Activated naive CD8-positive, alpha-beta T cell treated with anti-CD3 and anti-CD28 coated beads, Interleukin-2, amount 50 U/mL, for 24 hours (primary cell): ENCODE data around the gene PPP1R7.
A peak's percentile ranks its signal among the peaks of the same experiment; 100 is the strongest.

Source experiments
- ATAC-seq: fragments of 150-1000 bp; cut with Tn5 transposase; one replicate; pipeline ENCODE4 v1.10.0; 2021
- DNase-seq: peaks from one replicate; pipeline ENCODE4 v3.0.0; 2021
- H3K27ac Mint-ChIP-seq: one replicate; pipeline ENCODE4 v1.8.0; 2021; ENCODE audit warnings: mild to moderate bottlenecking, mixed read lengths
- H3K27me3 Mint-ChIP-seq: one replicate; pipeline ENCODE4 v1.8.0; 2021; ENCODE audit warnings: mixed read lengths
- H3K36me3 Mint-ChIP-seq: one replicate; pipeline ENCODE4 v1.8.0; 2021; ENCODE audit warnings: low read depth, mixed read lengths
- H3K4me1 Mint-ChIP-seq: one replicate; pipeline ENCODE4 v1.8.0; 2021; ENCODE audit warnings: mixed read lengths
- H3K4me3 Mint-ChIP-seq: one replicate; pipeline ENCODE4 v1.8.0; 2021; ENCODE audit warnings: mild to moderate bottlenecking, moderate library complexity, mixed read lengths
- H3K9me3 Mint-ChIP-seq: one replicate; pipeline ENCODE4 v1.8.0; 2021; ENCODE audit warnings: mixed read lengths

PPP1R7 gene

DNA sequence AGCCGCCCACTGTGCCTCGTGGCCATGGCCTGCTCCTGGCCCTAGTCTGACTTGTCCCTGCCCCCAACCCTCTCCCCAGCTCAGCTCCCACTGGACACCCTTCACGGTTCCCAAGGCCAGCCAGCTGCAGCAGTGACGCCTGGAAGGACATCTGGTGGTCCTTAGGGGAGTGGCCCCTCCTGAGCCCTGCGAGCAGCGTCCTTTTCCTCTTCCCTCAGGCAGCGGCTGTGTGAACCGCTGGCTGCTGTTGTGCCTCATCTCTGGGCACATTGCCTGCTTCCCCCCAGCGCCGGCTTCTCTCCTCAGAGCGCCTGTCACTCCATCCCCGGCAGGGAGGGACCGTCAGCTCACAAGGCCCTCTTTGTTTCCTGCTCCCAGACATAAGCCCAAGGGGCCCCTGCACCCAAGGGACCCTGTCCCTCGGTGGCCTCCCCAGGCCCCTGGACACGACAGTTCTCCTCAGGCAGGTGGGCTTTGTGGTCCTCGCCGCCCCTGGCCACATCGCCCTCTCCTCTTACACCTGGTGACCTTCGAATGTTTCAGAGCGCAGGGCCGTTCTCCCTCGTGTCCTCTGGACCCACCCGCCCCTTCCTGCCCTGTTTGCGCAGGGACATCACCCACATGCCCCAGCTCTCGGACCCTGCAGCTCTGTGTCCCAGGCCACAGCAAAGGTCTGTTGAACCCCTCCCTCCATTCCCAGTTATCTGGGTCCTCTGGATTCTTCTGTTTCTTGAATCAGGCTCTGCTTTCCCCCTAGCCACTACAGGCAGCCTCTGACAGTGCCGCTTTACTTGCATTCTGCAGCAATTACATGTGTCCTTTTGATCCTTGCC lies 74.0 kb downstream of the PPP1R7 start:
- Mint-ChIP-seq H3K27ac (no peak overlapping the region), H3K27me3 (peaks cover 6% of the 10 kb centered on the region), H3K36me3 (peaks cover 8% of the 10 kb centered on the region), H3K9me3 (no peaks in the 10 kb centered on the region), H3K4me1 (peaks cover 1% of the 10 kb centered on the region), H3K4me3 (no peak overlapping the region)
- ATAC-seq (peak; percentile 25), DNase-seq (no peak)

DNA sequence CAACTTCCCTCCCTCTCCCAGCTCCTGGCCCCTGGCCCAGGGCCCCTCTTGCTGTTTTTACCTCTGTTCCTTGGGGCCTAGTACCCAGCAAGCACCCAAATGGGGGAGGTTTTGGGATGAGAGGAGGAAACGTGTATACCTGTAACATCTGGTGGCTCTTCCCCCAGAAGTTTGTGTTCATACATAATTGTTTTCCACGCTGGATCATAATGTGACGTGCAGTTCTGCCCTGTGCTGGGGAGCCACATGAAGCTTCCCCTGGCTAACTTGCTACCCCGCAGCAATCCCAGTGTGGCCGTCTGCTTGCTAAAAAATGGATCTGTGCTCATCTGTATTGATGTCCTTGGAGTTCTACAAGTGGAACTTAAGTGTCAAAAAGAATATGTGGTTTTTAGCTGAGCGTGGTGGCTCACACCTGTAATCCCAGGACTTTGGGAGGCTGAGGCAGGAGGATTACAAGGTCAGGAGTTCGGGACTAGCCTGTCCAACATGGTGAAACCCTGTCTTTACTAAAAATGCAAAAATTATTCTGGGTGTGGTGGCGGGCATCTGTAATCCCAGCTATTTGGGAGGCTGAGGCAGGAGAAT lies 74.7 kb downstream of the PPP1R7 start:
- Mint-ChIP-seq H3K4me1 (no peaks in the 10 kb centered on the region), H3K36me3 (peaks cover 9% of the 10 kb centered on the region), H3K27ac (no peak overlapping the region), H3K9me3 (no peaks in the 10 kb centered on the region), H3K27me3 (peaks cover 2% of the 10 kb centered on the region), H3K4me3 (no peak overlapping the region)
- DNase-seq = no peak
- no peak for ATAC-seq

DNA sequence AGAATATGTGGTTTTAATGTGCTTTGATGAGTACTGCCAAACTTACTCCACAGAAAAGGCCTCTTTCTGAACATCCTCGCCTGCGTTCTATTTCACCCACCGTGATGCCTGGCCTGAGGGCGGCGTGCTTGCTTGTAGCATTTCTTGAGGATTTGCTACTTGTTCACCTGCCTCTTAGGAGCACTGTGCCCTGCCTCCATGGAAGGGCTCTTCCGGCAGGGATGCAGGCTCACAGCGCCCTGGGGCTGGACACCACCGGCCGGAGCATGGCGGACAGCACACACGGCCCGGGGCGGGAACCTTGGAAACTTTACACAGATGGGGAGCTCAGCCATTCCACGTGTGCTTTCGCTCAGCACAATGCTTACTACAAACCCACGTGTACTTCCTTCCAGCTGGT lies 75.3 kb downstream of the PPP1R7 start:
- Mint-ChIP-seq H3K36me3 (peaks cover 12% of the 10 kb centered on the region), H3K9me3 (no peaks in the 10 kb centered on the region), H3K4me1 (no peaks in the 10 kb centered on the region)

DNA sequence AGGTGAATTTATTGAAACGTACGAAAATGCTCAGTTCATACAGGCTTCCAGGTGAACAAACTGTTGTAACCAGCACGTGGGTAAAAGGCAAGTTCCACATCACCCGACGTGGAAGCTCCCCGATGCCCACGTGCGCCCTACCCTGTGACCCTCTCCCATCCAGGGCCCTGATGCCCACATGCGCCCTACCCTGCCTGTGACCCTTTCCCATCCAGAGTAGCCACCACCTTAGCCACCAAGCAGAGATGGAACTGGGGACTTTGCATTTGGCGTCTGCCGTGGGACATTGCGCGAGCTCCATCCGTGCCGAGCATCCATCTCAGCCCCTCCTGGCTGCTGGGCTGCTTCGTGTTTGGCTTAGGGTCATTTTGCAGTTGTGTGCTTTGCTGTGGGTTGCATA lies 75.7 kb downstream of the PPP1R7 start:
- DNase-seq (no peak), ATAC-seq (no peak)
- Mint-ChIP-seq H3K4me1 (no peaks in the 10 kb centered on the region), H3K4me3 (no peak overlapping the region), H3K27ac (no peak overlapping the region), H3K36me3 (peaks cover 12% of the 10 kb centered on the region), H3K9me3 (no peaks in the 10 kb centered on the region), H3K27me3 (no peaks in the 10 kb centered on the region)

More for the DNA sequence above, 75.3 kb downstream of the PPP1R7 start:
- Mint-ChIP-seq H3K27ac (no peak overlapping the region), H3K4me3 (no peak overlapping the region), H3K27me3 (no peaks in the 10 kb centered on the region)
- no peak for ATAC-seq
- DNase-seq = no peak

DNA sequence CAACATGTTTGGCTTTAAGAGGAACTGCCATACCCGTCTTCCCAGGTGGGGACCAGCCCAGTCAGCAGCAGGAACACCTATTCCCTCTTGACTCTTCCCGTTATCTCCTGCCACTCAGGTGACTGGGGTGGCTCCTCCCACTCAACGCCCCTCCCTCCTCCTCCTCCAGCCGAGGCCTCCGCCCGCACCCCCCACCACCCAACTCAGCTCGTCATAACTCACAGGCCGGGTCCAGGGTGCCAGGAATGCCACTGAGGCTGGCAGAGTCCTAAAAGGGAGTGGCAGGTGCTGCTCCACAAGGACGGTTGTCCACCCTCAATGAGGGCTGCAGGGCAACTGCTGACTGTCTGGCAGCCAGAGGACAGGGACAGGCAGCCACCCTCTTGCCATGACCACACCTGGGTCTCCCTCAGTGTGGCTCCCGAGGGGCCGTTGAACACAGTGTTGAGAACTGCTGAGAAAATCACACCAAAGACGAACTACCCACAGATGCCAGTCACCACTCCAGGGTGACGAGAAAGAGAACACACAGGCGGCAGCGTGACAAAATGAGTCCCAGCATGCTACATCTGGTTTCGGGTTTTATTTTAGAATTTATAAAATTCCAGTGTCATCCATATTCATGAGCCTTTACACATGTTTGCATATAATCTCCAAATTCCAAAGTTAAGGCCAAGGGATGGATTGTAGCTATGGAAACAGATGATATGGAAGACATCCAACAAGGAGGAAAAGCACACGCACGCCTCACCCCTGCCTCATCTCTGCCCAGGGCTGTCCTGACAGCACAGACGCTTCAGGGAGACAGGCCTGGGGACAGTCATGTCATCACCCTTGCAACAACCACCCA lies 76.7 kb downstream of the PPP1R7 start:
- ATAC-seq (no peak), DNase-seq (no peak)
- Mint-ChIP-seq H3K36me3 (peaks cover 20% of the 10 kb centered on the region), H3K27me3 (no peaks in the 10 kb centered on the region), H3K9me3 (no peaks in the 10 kb centered on the region), H3K4me3 (no peak overlapping the region), H3K4me1 (no peaks in the 10 kb centered on the region), H3K27ac (peak overlapping the region; percentile 60)

DNA sequence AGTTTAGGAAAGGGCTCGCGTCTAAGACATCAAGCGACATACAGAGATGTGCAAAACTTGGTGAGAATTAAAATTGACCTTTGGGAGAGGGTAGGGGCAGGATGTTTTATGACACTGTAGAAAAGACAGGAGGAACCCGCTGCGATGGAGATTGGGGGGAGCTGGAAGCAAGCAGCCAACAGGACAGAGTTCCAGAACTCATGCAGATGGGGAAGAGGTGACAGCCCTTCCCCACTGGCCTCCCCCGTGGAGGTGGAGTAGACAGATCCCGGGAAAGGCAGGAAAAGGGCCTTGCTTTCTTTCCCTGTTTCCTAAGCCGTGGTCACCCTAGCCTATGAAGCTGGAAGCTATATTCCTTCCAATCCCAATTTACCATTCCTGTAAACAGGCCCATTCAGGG lies 77.3 kb downstream of the PPP1R7 start:
- ATAC-seq = no peak
- Mint-ChIP-seq H3K9me3 (no peaks in the 10 kb centered on the region), H3K4me3 (no peak overlapping the region), H3K36me3 (peaks cover 21% of the 10 kb centered on the region), H3K27ac (peak overlapping the region; percentile 36), H3K4me1 (no peaks in the 10 kb centered on the region), H3K27me3 (no peaks in the 10 kb centered on the region)
- DNase-seq = no peak

DNA sequence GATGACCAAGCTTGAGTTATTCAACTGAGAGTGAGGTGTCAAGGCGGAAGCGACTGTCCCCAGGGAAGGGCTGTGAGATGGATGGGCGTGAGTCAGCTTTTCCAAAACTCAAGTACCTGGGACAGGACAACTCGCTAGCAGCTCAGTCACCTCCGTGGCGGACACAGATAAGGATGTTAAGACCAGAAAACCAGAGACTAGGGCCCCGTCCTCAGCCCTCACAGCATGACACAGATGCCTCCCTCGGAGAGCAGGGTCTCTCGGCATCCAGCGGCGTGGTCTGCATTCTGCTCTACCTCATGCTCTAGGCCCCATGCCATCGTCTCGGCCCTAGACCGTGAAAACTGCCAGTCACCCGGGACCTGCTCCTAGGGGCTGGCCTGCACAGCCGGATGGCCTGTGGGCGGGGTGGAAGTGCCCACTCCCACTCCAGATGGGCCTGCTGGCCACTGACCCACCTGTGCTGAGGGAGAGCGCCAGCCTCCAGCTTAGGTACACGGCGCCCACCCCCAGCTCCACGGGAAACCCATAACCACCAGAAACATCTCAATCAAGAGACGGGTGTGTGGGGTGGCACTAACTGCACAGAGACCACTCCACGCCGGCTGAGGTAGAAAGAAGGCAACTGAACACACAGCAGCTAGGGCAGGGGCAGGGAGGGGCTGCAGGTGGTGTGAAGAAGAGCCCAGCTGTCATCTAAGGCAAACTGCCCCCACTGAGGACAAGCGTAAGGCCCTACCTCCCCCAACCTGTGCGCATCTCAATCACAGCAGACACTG lies 78.0 kb downstream of the PPP1R7 start:
- Mint-ChIP-seq H3K4me3 (no peak overlapping the region), H3K36me3 (peaks cover 27% of the 10 kb centered on the region), H3K9me3 (no peaks in the 10 kb centered on the region), H3K4me1 (no peaks in the 10 kb centered on the region), H3K27me3 (no peaks in the 10 kb centered on the region), H3K27ac (peak overlapping the region; percentile 36)
- ATAC-seq = no peak
- no peak for DNase-seq

DNA sequence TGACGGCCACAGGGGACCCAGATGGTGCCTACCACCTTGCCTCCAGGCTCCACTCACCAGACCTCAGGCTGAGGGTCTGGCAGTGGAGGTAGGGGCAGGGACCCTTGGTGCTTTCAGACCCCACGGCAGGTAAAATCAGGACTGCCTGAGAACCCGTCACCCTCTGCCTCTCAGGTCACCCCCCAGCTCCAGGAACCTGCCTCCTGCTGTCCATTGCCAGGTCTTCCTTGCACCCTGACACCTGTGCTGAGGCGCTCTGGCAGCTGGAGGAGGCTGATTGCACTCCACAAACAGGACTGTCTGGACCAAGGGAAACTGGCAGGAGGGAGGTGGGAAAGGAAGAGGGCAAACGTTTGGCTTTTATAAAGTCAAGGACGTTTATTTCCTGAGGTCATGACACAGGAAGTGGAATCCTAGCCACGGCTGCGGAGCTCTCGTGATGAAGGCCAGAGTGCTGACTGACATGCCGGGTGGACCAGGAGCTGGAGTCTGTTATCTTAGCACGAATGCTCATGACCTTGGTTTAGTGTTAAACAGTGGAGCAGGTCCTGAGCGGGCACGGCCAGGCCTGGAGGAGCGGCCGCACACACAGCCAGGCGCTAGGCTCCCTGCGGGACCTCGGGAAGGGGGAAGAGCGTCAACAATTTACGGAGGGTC lies 78.7 kb downstream of the PPP1R7 start:
- ATAC-seq (no peak), DNase-seq (no peak)
- H3K27me3 Mint-ChIP-seq = no peaks in the 10 kb centered on the region
- H3K4me1 Mint-ChIP-seq = no peaks in the 10 kb centered on the region
- peak overlapping the region; percentile 14 for H3K27ac Mint-ChIP-seq
- H3K36me3 Mint-ChIP-seq = peaks cover 34% of the 10 kb centered on the region
- no peak overlapping the region for H3K4me3 Mint-ChIP-seq
- H3K9me3 Mint-ChIP-seq = no peaks in the 10 kb centered on the region

DNA sequence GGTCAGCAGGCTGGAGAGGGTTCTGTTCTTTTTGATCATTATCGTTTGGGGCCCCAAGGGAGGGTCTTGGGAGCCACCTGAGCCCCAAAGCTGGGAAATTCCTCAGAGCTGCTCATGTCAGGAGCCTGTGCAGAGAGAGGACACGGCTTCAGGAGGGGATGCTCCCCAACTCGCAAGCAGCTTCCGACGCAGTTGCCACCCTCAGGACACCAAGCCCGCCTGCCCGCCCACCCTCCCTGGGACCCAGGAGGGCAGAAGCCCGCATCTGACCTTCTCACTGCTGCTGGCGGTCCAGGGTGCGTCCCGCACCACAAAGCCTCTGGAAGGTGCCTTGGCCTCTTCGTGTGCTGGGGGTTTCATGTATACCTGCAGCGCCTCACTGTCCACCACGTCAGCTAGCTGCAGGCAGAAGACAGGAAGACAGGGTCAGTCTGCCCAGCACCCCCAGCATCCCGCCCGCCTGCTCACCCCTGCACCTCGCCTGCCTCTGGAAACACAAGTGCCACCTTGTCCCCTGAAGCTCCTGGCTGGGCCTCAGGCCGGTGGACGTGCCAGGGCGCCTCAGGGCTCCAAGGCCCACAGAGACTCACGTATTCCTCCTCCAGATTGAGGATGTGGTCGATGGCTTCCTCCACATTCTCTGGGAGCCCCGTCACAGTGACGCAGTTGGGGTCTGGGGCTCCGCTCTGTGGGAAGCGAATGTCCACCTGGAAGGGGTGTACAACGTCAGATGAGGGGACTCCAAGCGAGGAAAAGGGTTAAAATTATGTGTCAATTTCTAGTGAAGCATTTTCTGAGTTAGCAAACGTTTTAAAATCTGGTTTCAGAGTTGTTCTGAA lies 79.5 kb downstream of the PPP1R7 start:
- Mint-ChIP-seq H3K27ac (peak overlapping the region; percentile 14), H3K36me3 (peaks cover 40% of the 10 kb centered on the region), H3K4me3 (no peak overlapping the region), H3K4me1 (no peaks in the 10 kb centered on the region), H3K9me3 (no peaks in the 10 kb centered on the region), H3K27me3 (no peaks in the 10 kb centered on the region)
- no peak for ATAC-seq
- DNase-seq = no peak

DNA sequence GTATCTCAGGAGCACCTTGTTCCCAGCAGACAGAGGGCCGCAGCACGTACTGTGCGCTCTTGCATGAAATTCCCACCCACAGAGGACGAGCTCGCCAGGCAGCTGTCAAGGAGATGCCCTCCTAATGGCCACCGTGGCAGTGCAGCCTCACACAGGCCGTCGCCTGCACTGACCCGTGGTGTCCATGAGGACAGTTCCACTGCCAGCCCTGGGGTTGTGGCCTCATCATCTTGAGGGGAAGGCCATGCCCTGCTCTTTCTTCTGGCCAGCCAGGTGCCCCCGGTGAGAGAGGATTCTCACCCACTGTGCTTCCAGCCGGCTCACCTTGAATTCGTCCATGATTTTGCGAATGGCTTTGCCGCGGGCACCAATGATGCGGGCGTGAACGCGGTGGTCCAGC lies 80.2 kb downstream of the PPP1R7 start:
- no peaks in the 10 kb centered on the region for H3K27me3 Mint-ChIP-seq
- H3K27ac Mint-ChIP-seq = no peak overlapping the region
- DNase-seq = no peak
- peaks cover 46% of the 10 kb centered on the region for H3K36me3 Mint-ChIP-seq
- no peaks in the 10 kb centered on the region for H3K9me3 Mint-ChIP-seq
- no peak overlapping the region for H3K4me3 Mint-ChIP-seq
- H3K4me1 Mint-ChIP-seq = no peaks in the 10 kb centered on the region
- no peak for ATAC-seq

DNA sequence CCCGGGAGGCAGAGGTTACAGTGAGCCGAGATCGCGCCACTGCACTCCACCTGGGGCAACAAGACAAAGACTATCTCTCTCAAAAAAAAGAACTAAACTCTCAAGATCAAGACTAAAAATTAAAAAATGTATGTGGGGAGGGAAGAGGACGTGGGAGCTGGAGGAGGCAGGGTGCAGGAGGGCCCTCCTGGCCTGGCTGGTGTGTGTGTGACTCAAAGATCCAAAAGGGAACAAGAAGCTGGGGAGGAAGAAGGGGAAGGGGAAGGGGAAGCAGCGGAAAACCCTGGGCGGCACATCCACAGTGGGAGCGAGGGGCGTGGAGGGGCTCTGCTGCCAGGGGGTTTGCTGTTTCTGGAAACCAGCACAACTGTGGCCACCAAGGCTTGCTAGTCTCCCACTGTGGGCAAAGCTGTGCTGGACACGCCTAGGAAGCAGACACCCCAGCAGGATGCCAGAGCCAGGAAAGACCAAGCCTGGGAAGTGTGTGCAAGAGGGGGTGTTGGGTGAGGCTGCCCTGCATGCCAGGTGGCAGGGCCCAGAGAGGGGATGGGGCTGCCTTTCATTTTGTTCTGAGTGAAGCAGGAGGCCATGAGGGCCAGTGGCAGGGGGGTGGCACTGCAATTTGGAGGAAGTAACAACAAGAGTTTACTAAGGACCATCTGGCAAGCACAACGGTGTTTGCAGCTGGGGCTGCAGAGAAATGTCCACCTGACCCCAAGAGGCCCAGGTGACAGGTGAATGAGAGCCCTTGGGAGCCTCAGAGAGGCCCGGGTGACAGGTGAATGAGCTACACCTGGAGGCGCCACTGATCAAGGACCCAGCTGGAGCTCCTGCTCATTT lies 82.7 kb downstream of the PPP1R7 start:
- DNase-seq = no peak
- Mint-ChIP-seq H3K4me1 (no peaks in the 10 kb centered on the region), H3K27ac (no peak overlapping the region), H3K4me3 (no peak overlapping the region), H3K27me3 (no peaks in the 10 kb centered on the region), H3K36me3 (peaks cover 62% of the 10 kb centered on the region), H3K9me3 (no peaks in the 10 kb centered on the region)
- ATAC-seq = no peak
